HT1080 (cell line): ENCODE measurements around the gene PGS1. TPM values are rescaled to one million over a fixed set of nuclear protein-coding genes. Genes with fewer than 3 reads are reported as not detected.

Source experiments
- DNase-seq: peaks from one replicate; pipeline ENCODE4 v3.0.0-alpha.2; 2015; ENCODE audit warnings: low read depth
- small RNA-seq: library from RNA; depleted of rRNA; stranded (forward); fragments of <200 nt; gene quantifications from one replicate; pipeline ENCODE3, GENCODE V24; 2014
- total RNA-seq: library from RNA; depleted of rRNA; stranded (reverse); fragments of >200 nt; shearing (Covaris generic); gene quantifications from 2 replicates; pipeline ENCODE4 v1.2.3, GENCODE V29; 2014; rRNA removed

PGS1 gene
- total RNA-seq, 1 experiment from 2014 or later: 27.6 TPM

DNA sequence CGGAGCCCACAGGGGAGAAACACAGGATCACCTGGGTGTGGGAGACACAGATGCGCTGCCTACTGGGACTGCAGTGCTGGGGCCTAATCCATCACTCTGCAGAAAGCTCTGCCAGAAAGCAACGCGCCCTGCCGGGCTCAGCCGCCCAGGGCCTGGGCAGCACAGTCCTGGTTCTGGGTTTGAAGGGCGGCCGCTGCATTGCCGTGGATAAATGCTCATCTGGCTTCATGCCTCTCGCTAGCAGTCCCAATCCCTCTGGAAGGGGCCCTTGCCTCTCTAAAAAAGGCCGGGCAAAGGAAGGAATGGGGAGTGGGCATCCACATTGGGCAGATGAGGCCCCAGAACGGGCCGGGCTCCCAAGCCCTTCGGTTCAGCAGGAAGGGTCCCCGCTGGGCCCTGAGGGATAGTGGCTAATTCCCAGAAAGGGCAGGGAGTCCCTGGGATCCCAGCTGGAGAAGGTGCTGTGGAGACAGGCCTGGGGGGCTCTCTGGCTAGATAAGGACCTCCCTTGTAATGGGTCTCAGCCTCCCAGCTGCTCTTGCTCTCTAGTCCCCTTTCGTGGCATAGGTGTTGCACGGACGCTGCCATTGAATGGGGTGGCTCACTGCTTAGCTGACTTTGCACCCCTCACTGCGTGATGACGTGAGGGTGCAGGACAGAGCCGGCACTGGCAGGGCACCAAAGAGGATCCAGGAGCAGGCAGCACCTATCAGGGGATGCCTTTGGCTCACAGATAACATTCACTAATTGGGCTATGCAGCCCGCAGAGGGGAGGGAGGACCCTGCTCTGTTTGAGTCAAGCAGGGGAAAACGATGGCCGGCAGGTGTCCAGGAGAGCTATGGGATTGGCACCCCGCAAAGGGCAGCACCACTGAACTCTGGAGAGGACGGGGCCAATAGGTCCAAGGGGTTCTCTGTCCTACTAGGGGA lies 88.6 kb downstream of the PGS1 start:
- no peak for DNase-seq

DNA sequence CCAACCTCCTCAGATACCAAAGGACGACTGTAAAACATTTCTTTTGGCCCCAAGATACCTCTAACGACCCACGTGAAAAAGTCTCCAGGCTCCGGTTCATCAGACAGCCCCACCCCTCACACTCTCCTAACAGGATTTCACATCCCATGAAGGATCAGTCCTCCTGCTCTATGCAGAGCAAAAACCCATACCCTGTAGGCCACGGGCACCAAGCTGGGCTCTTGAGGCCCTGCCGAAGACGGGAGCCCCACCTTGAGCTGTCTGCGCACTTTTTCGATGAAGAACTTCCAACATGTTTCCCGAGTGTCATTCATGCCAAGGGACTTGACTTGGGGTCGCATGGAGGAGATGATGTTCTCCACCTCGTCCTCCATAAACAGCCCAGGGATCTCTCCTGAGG lies 89.9 kb downstream of the PGS1 start:
- no peak for DNase-seq

DNA sequence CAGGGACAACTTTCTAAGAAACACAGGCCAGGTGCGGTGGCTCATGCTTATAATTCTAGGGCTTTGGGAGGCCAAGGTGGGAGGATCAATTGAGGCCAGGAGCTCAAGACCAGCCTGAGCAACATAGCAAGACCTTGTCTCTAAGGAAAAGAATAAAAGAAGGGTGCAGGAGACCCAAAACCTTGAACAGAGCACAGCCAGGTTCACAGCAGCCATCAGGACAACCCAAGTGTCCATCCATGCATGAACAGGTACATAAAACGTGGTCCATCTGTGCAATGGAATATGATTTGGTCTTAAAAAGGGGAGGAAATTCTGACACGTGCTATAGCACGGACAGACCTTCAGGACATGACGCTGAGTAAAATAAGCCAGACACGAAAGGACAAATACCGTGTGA lies 91.0 kb downstream of the PGS1 start:
- DNase-seq: no peak

DNA sequence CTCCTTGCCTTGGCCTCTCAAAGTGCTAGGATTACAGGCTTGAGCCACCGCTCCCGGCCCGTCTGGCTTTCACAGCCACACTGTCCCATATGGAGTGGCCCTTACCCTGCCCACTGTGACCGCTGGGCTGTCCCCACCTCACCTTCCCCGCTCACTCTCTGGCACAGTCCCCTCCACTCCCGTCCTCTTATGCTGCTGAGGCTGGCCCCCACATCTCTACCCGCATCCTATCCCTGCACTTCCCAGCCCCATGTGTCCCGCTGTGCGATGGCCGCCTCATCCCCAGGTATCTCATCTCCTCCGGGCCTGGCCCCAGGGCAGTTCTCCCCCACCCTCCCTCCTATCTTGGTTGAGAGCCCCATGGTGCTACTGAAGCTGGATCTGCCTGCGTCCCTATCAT lies 93.2 kb downstream of the PGS1 start:
- DNase-seq: no peak

DNA sequence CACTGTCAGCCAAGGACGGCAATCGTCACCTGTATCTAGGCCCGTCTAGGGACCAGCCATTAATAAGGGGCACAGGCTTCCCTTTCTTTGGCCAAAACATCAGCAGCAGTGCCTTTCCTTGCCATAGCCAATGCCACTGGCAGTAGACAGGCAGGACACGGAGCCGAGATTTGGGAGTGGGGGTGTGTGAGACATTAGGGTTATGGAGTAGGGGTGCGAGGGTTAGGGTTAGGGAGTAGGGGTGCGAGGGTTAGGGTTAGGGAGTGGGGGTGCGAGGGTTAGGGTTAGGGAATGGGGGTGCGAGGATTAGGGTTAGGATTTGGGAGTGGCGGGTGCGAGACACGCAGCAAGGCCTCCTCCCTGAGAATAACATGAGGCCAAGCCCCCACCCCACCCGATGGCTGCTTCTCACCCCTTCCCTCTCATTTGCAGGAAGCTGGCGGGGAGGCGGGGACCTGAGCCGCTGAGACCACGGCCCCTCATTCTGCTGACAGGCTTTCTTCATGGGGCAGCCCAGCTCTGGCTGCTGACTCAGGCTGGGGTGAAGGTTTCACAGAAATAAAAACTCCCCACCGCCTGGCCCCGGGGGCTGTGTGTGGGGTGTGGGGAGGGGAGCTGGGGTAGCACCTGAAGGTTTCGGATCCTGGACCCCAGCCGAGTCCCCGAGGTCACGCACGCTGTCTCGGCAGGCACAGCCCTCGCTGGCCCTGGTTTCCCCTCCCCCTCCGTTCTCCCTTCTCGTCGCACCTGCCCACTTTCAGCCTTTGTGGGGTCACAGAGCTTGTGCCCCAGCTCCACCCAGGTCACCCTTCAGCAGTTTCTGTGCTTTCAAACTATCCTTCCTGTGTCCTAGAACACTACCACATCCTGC lies 93.8 kb downstream of the PGS1 start:
- DNase-seq: no peak

DNA sequence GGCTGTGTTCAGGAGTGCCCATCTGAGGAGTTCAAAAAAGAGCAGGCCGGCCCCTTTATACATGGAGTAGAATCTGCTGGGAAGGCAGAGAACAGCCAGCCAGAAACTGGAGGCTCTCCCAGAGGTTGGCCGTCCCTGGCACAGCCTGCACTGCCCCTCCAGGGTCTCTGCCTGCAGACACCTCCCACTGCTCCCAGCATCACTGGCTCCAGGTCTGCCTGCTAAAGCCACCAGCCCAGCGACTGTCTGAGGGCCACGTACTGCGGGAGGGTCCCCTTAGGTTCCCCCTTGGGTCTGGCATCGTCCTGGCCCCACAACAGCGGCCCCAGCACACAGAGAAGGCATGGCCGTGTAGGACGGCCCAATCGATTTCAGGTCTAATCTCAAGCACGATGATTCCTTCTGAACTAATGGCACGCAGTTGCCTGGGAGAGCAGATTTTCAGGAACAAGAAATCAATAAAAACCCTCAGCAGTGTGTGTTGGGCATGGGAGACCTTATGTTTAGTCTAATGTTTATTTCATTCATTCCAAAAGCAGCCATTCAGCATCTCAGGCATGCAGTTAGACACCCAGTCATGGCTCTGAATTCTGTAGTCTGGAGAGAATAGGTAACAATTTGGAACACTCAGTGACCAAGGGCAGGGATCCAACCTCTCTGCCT lies 95.6 kb downstream of the PGS1 start:
- DNase-seq: no peak

Small RNAs within 50 kb of the gene (small RNA-seq; reads per million reads assigned to genes)
- not detected for gene RF00415
- gene RN7SL236P: not detected

Other genes with a start within 250 kb of the PGS1 start
- 4.0 and 6.1 TPM in 2 replicates for gene TMC6, start 249.9 kb upstream of the PGS1 start, total RNA-seq
- gene TMC8, start 247.9 kb upstream of the PGS1 start, total RNA-seq: 0.95 and 1.5 TPM in 2 replicates
- gene C17orf99, start 232.3 kb upstream of the PGS1 start, total RNA-seq: not detected in 2 replicates
- 49.5 and 62.1 TPM in 2 replicates for gene SYNGR2, start 210.1 kb upstream of the PGS1 start, total RNA-seq
- gene TK1, start 191.6 kb upstream of the PGS1 start, total RNA-seq: 137 and 153 TPM in 2 replicates
- 35.2 and 37.2 TPM in 2 replicates for gene AFMID, start 191.3 kb upstream of the PGS1 start, total RNA-seq
- gene BIRC5, start 164.4 kb upstream of the PGS1 start, total RNA-seq: 166 and 195 TPM in 2 replicates
- gene TMEM235, start 147.0 kb upstream of the PGS1 start, total RNA-seq: not detected in 2 replicates
- 22.9 and 27.4 TPM in 2 replicates for gene SOCS3, start 18.6 kb upstream of the PGS1 start, total RNA-seq
- not detected in 2 replicates for gene DNAH17, start 198.7 kb downstream of the PGS1 start, total RNA-seq